ENCODE data around the gene HSPB8.

DNA sequence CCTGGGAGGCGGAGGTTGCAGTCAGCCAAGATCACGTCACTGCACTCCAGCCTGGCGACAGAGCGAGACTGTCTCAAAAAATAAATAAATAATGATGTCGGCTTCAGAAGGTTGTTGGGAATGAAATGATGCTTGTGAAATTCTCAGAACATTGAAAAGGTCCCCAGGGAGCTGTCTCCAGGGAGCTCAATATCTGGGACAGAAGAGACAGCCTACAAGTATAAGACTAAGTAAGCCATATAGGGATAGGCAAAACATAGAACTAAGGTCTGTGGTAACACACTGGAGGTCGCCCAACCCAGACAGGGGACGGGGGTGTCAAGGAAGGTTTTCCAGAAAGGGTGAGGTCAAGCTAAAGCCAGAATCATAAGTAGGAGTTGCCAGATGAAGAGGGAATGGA is 29.5 kb upstream of the HSPB8 start:
- TF ChIP-seq, protein P1, sequence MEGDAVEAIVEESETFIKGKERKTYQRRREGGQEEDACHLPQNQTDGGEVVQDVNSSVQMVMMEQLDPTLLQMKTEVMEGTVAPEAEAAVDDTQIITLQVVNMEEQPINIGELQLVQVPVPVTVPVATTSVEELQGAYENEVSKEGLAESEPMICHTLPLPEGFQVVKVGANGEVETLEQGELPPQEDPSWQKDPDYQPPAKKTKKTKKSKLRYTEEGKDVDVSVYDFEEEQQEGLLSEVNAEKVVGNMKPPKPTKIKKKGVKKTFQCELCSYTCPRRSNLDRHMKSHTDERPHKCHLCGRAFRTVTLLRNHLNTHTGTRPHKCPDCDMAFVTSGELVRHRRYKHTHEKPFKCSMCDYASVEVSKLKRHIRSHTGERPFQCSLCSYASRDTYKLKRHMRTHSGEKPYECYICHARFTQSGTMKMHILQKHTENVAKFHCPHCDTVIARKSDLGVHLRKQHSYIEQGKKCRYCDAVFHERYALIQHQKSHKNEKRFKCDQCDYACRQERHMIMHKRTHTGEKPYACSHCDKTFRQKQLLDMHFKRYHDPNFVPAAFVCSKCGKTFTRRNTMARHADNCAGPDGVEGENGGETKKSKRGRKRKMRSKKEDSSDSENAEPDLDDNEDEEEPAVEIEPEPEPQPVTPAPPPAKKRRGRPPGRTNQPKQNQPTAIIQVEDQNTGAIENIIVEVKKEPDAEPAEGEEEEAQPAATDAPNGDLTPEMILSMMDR (IDR thresholded peaks at IDR 0.05) = no peak
- no peak for TF ChIP-seq POLR2A (IDR thresholded peaks at IDR 0.05)

All from lower leg skin (tissue), 3 donors.